ENCODE measurements around the gene HEMK1. TPM values are rescaled to one million over a fixed set of nuclear protein-coding genes. Genes with fewer than 3 reads are reported as not detected.

HEMK1 gene
- total RNA-seq, 1 donor from 2014 or later, result 6.6 TPM

GRCh38 chr3:50567386-50568167 is 1.7 kb upstream of the HEMK1 start, which contains the start of gene C3orf18:
C3orf18 (minus strand) TSS chr3:50567747; CDS start chr3:50565699, 2,048 bp downstream.
- DNase-seq (ENCODE audit: low read depth) (peak; percentile 60), FAIRE-seq (no peak)
- H3K36me3 ChIP-seq (ENCODE audit: control insufficient read depth, insufficient read depth, low read length), result peaks cover 2% of the 10 kb centered on the region
- peak within 1 kb of the TSS; percentile 39 for H3K4me3 ChIP-seq (ENCODE audit: low read depth, low read length)
- H3K27me3 ChIP-seq (ENCODE audit: control insufficient read depth, insufficient read depth, low read length), result no peaks in the 10 kb centered on the region
- no peak for TF ChIP-seq CTCF (IDR thresholded peaks at IDR 0.05; ENCODE audit: insufficient read depth, low read length, severe bottlenecking)

- no peak for DNase-seq (ENCODE audit: low read depth)
- no peak overlapping the region for H3K4me3 ChIP-seq (ENCODE audit: low read depth, low read length)
- FAIRE-seq, result no peak
- H3K36me3 ChIP-seq (ENCODE audit: control insufficient read depth, insufficient read depth, low read length), result peaks cover 9% of the 10 kb centered on the region
- no peaks in the 10 kb centered on the region for H3K27me3 ChIP-seq (ENCODE audit: control insufficient read depth, insufficient read depth, low read length)
- TF ChIP-seq CTCF (IDR thresholded peaks at IDR 0.05; ENCODE audit: insufficient read depth, low read length, severe bottlenecking), result no peak
Observed at GRCh38 chr3:50570508-50571279, 1.4 kb downstream of the HEMK1 start.

- H3K4me3 ChIP-seq (ENCODE audit: low read depth, low read length), result no peak overlapping the region
- no peaks in the 10 kb centered on the region for H3K27me3 ChIP-seq (ENCODE audit: control insufficient read depth, insufficient read depth, low read length)
- H3K36me3 ChIP-seq (ENCODE audit: control insufficient read depth, insufficient read depth, low read length), result peaks cover 9% of the 10 kb centered on the region
- no peak for TF ChIP-seq CTCF (IDR thresholded peaks at IDR 0.05; ENCODE audit: insufficient read depth, low read length, severe bottlenecking)
- DNase-seq (ENCODE audit: low read depth), result no peak
- no peak for FAIRE-seq
Observed at GRCh38 chr3:50571486-50571885, 2.2 kb downstream of the HEMK1 start.

- H3K36me3 ChIP-seq (ENCODE audit: control insufficient read depth, insufficient read depth, low read length), result peaks cover 13% of the 10 kb centered on the region
- no peak overlapping the region for H3K4me3 ChIP-seq (ENCODE audit: low read depth, low read length)
- no peaks in the 10 kb centered on the region for H3K27me3 ChIP-seq (ENCODE audit: control insufficient read depth, insufficient read depth, low read length)
- DNase-seq (ENCODE audit: low read depth) (peak; percentile 47), FAIRE-seq (no peak)
- peak; percentile 94 for TF ChIP-seq CTCF (IDR thresholded peaks at IDR 0.05; ENCODE audit: insufficient read depth, low read length, severe bottlenecking)
Observed at GRCh38 chr3:50572158-50572557, 2.8 kb downstream of the HEMK1 start.

GRCh38 chr3:50572801-50573371 is 3.6 kb downstream of the HEMK1 start:
- H3K4me3 ChIP-seq (ENCODE audit: low read depth, low read length), result no peak overlapping the region
- no peak for DNase-seq (ENCODE audit: low read depth)
- TF ChIP-seq CTCF (IDR thresholded peaks at IDR 0.05; ENCODE audit: insufficient read depth, low read length, severe bottlenecking), result no peak
- H3K36me3 ChIP-seq (ENCODE audit: control insufficient read depth, insufficient read depth, low read length), result peaks cover 13% of the 10 kb centered on the region
- no peaks in the 10 kb centered on the region for H3K27me3 ChIP-seq (ENCODE audit: control insufficient read depth, insufficient read depth, low read length)
- no peak for FAIRE-seq
